Trophoblast cell (in vitro differentiated cells and primary cell): ENCODE results near the gene ZBTB20.

Experiments
- DNase-seq, 2 donors: peaks; one replicate each; pipeline ENCODE4 v3.0.0-alpha.2; 2016
- H2AFZ ChIP-seq: 2 replicates; pipeline ENCODE4 v1.6.1; 2013; ENCODE audit warnings: low read length, moderate library complexity, mild to moderate bottlenecking; ENCODE audit not compliant: insufficient read depth, poor library complexity
- H2AK5ac ChIP-seq: 2 replicates; pipeline ENCODE4 v1.6.1; 2013; ENCODE audit warnings: mild to moderate bottlenecking, low read length
- H2BK120ac ChIP-seq: 2 replicates; pipeline ENCODE4 v1.6.1; 2013; ENCODE audit warnings: low read length, mild to moderate bottlenecking, moderate library complexity; ENCODE audit not compliant: insufficient read depth, poor library complexity
- H2BK12ac ChIP-seq: 2 replicates; pipeline ENCODE4 v1.6.1; 2013; ENCODE audit warnings: mild to moderate bottlenecking, low read length, moderate library complexity
- H2BK5ac ChIP-seq: 2 replicates; pipeline ENCODE4 v1.6.1; 2013; ENCODE audit warnings: low read length, low read depth, moderate library complexity, mild to moderate bottlenecking; ENCODE audit not compliant: poor library complexity
- H3K14ac ChIP-seq: 2 replicates; pipeline ENCODE4 v1.6.1; 2013; ENCODE audit warnings: mild to moderate bottlenecking, low read length
- H3K18ac ChIP-seq: 2 replicates; pipeline ENCODE4 v1.6.1; 2013; ENCODE audit warnings: mild to moderate bottlenecking, low read length
- H3K23ac ChIP-seq: 2 replicates; pipeline ENCODE4 v1.6.1; 2013; ENCODE audit warnings: low read length
- H3K27ac ChIP-seq: 2 replicates; pipeline ENCODE4 v1.5.1; 2013; ENCODE audit warnings: low read depth, mild to moderate bottlenecking, inconsistent platforms, low read length, moderate library complexity
- H3K27me3 ChIP-seq: 2 replicates; pipeline ENCODE4 v1.6.1; 2013; ENCODE audit warnings: inconsistent platforms, mild to moderate bottlenecking, low read length, moderate library complexity; ENCODE audit not compliant: insufficient read depth
- H3K36me3 ChIP-seq, 2 experiments: 1 replicate in 1 of 2; 2 replicates in 1 of 2; pipeline ENCODE4 v1.6.1; 2013; ENCODE audit warnings: low read length in 2 of 2, mild to moderate bottlenecking in 2 of 2, moderate library complexity in 1 of 2; ENCODE audit not compliant: insufficient read depth in 2 of 2, control insufficient read depth in 1 of 2
- H3K4ac ChIP-seq: 2 replicates; pipeline ENCODE4 v1.6.1; 2013; ENCODE audit warnings: low read depth, mild to moderate bottlenecking, low read length, moderate library complexity
- H3K4me1 ChIP-seq, 2 experiments: 1 replicate in 1 of 2; 2 replicates in 1 of 2; pipeline ENCODE4 v1.6.1; 2013; ENCODE audit warnings: low read length in 2 of 2, mild to moderate bottlenecking in 2 of 2, moderate library complexity in 1 of 2; ENCODE audit not compliant: insufficient read depth in 2 of 2, control insufficient read depth in 1 of 2
- H3K4me2 ChIP-seq: 2 replicates; pipeline ENCODE4 v1.6.1; 2013; ENCODE audit warnings: inconsistent platforms, mild to moderate bottlenecking, low read length, moderate library complexity
- H3K4me3 ChIP-seq: 2 replicates; pipeline ENCODE4 v1.5.1; 2013; ENCODE audit warnings: mild to moderate bottlenecking, low read depth, low read length, inconsistent platforms
- H3K79me1 ChIP-seq: one replicate; pipeline ENCODE4 v1.6.1; 2013; ENCODE audit warnings: low read length
- H3K79me2 ChIP-seq: 2 replicates; pipeline ENCODE4 v1.6.1; 2013; ENCODE audit warnings: low read length, mild to moderate bottlenecking; ENCODE audit not compliant: control insufficient read depth, insufficient read depth, poor library complexity
- H3K9ac ChIP-seq: 2 replicates; pipeline ENCODE4 v1.6.1; 2013; ENCODE audit warnings: mild to moderate bottlenecking, low read length
- H3K9me3 ChIP-seq: 2 replicates; pipeline ENCODE4 v1.6.1; 2013; ENCODE audit warnings: low read depth, mild to moderate bottlenecking, control low read depth, inconsistent platforms, low read length; ENCODE audit not compliant: insufficient read depth
- H4K12ac ChIP-seq: 2 replicates; pipeline ENCODE4 v1.6.1; 2013; ENCODE audit warnings: low read depth, mild to moderate bottlenecking, low read length, moderate library complexity
- H4K8ac ChIP-seq: 2 replicates; pipeline ENCODE4 v1.6.1; 2013; ENCODE audit warnings: low read depth, mild to moderate bottlenecking, low read length, moderate library complexity
- H4K91ac ChIP-seq: one replicate; pipeline ENCODE4 v1.6.1; 2013; ENCODE audit warnings: low read depth, mild to moderate bottlenecking, low read length, moderate library complexity
- WGBS: extraction: QIAGEN DNeasy Blood & Tissue Kit; methylation state at CpG from one replicate; pipeline ENCODE4 v1.1.7; 2013; ENCODE audit warnings: missing lambda C conversion rate; ENCODE audit not compliant: insufficient read length, insufficient coverage; ENCODE audit errors: extremely low coverage; 5-methylcytosine and 5-hydroxymethylcytosine counted together

ZBTB20 gene

GRCh38 chr3:114556657-114557213 lies 590.4 kb downstream of the ZBTB20 start:
- Histone ChIP-seq H3K4me1 (no peaks in the 10 kb centered on the region), H3K4ac (no peak overlapping the region), H2BK120ac (no peak overlapping the region), H4K91ac (no peak overlapping the region), H3K79me2 (no peaks in the 10 kb centered on the region), H2AK5ac (no peak overlapping the region), H2BK12ac (no peak overlapping the region), H3K18ac (no peak overlapping the region), H4K12ac (no peak overlapping the region), H3K14ac (no peak overlapping the region), H4K8ac (no peak overlapping the region), H2AFZ (no peak overlapping the region), H3K23ac (no peak overlapping the region), H3K4me3 (no peak overlapping the region), H3K9ac (no peak overlapping the region), H3K79me1 (no peaks in the 10 kb centered on the region), H3K27ac (no peak overlapping the region), H3K9me3 (no peaks in the 10 kb centered on the region), H3K27me3 (no peaks in the 10 kb centered on the region), H2BK5ac (no peak overlapping the region), H3K4me2 (no peak overlapping the region), H3K36me3 (no peaks in the 10 kb centered on the region)
- no CpG with 5 or more reads among the region's 1 CpG for WGBS
- no peak for DNase-seq

GRCh38 chr3:114554731-114555130 lies 592.4 kb downstream of the ZBTB20 start:
- Histone ChIP-seq H3K79me2 (no peaks in the 10 kb centered on the region), H3K14ac (no peak overlapping the region), H3K27me3 (no peaks in the 10 kb centered on the region), H4K91ac (no peak overlapping the region), H2AFZ (no peak overlapping the region), H3K36me3 (no peaks in the 10 kb centered on the region), H2BK12ac (no peak overlapping the region), H3K9me3 (no peaks in the 10 kb centered on the region), H3K27ac (no peak overlapping the region), H3K4me3 (no peak overlapping the region), H3K23ac (no peak overlapping the region), H4K12ac (no peak overlapping the region), H2BK120ac (no peak overlapping the region), H3K9ac (no peak overlapping the region), H3K18ac (no peak overlapping the region), H2AK5ac (no peak overlapping the region), H3K4ac (no peak overlapping the region), H2BK5ac (no peak overlapping the region), H3K79me1 (no peaks in the 10 kb centered on the region), H4K8ac (no peak overlapping the region), H3K4me2 (no peak overlapping the region), H3K4me1 (no peaks in the 10 kb centered on the region)
- no peak for DNase-seq
- no CpG with 5 or more reads among the region's 1 CpG for WGBS

- H3K27ac ChIP-seq: no peak overlapping the region
- no peak overlapping the region for H3K14ac ChIP-seq
- H3K4me3 ChIP-seq: no peak overlapping the region
- no peaks in the 10 kb centered on the region for H3K79me2 ChIP-seq
- H3K9me3 ChIP-seq: no peaks in the 10 kb centered on the region
- no peak overlapping the region for H3K9ac ChIP-seq
- H3K4ac ChIP-seq: no peak overlapping the region
- no peaks in the 10 kb centered on the region for H3K79me1 ChIP-seq
- no peaks in the 10 kb centered on the region for H3K4me1 ChIP-seq
- H2AK5ac ChIP-seq: no peak overlapping the region
- no peak overlapping the region for H4K12ac ChIP-seq
- WGBS: no CpG with 5 or more reads among the region's 3 CpGs
- no peaks in the 10 kb centered on the region for H3K27me3 ChIP-seq
- no peak overlapping the region for H4K91ac ChIP-seq
- H2BK120ac ChIP-seq: no peak overlapping the region
- H3K36me3 ChIP-seq: no peaks in the 10 kb centered on the region
- H2BK12ac ChIP-seq: no peak overlapping the region
- H3K4me2 ChIP-seq: no peak overlapping the region
- no peak overlapping the region for H4K8ac ChIP-seq
- H3K18ac ChIP-seq: no peak overlapping the region
- H3K23ac ChIP-seq: no peak overlapping the region
- DNase-seq: no peak
- H2AFZ ChIP-seq: no peak overlapping the region
- H2BK5ac ChIP-seq: no peak overlapping the region
Observed at GRCh38 chr3:114553949-114554593, 593.0 kb downstream of the ZBTB20 start.

- WGBS: no CpG with 5 or more reads among the region's 1 CpG
- Histone ChIP-seq H4K8ac (no peak overlapping the region), H3K79me2 (no peaks in the 10 kb centered on the region), H3K4me1 (no peaks in the 10 kb centered on the region), H2AK5ac (no peak overlapping the region), H3K79me1 (no peaks in the 10 kb centered on the region), H3K27ac (no peak overlapping the region), H3K9me3 (no peaks in the 10 kb centered on the region), H3K23ac (no peak overlapping the region), H2AFZ (no peak overlapping the region), H3K14ac (no peak overlapping the region), H3K4ac (no peak overlapping the region), H3K4me3 (no peak overlapping the region), H3K27me3 (no peaks in the 10 kb centered on the region), H3K36me3 (no peaks in the 10 kb centered on the region), H2BK5ac (no peak overlapping the region), H2BK120ac (no peak overlapping the region), H3K4me2 (no peak overlapping the region), H4K12ac (no peak overlapping the region), H2BK12ac (no peak overlapping the region), H4K91ac (no peak overlapping the region), H3K9ac (no peak overlapping the region), H3K18ac (no peak overlapping the region)
- DNase-seq: no peak
Observed at GRCh38 chr3:114552527-114552812, 594.6 kb downstream of the ZBTB20 start.
